K562 (cell line): ENCODE measurements around the gene FH. TPM values are rescaled to one million over a fixed set of nuclear protein-coding genes. Genes with fewer than 3 reads are reported as not detected.
A peak's percentile ranks its signal among the peaks of the same experiment; 100 is the strongest.

Experiments
- KAT7 ChIP-seq: sonication (generic); formaldehyde crosslinking; IDR thresholded peaks from 2 replicates; pipeline ENCODE4 v1.8.0; 2022; ENCODE audit warnings: missing genetic modification reagents, mild to moderate bottlenecking, borderline replicate concordance
- KDM5B ChIP-seq: fragments of 200-600 bp; sonication (generic); IDR thresholded peaks from 2 replicates; pipeline ENCODE4 v1.6.1; 2012; ENCODE audit warnings: low read depth, mild to moderate bottlenecking, moderate library complexity, low read length, control low read depth, inconsistent platforms; ENCODE audit not compliant: insufficient replicate concordance
- MGA ChIP-seq: fragments of 450-650 bp; IDR thresholded peaks from 2 replicates; pipeline ENCODE4 v1.6.1; 2016; ENCODE audit warnings: mild to moderate bottlenecking, moderate library complexity
- MNT ChIP-seq, 2 experiments: fragments of 450-650 bp; conservative IDR thresholded peaks; 2 replicates each; pipeline ENCODE4 v1.6.1; 2017; ENCODE audit warnings: mild to moderate bottlenecking in 2 of 2, moderate library complexity in 2 of 2
- RCOR1 ChIP-seq, 2 experiments: IDR thresholded peaks; 2 replicates each; pipeline ENCODE4 v1.6.1; 2012; ENCODE audit warnings: low read depth in 2 of 2, low read length in 2 of 2, borderline replicate concordance in 1 of 2, improper control_type of control experiment in 1 of 2
- SREBF2 ChIP-seq: sonication (generic); formaldehyde crosslinking; IDR thresholded peaks from 2 replicates; pipeline ENCODE4 v1.4.0; 2020; ENCODE audit warnings: mild to moderate bottlenecking, missing genetic modification reagents
- TEAD4 ChIP-seq, 2 experiments: sonication (generic) in 1 of 2; formaldehyde crosslinking in 1 of 2; IDR thresholded peaks; 2 replicates each; pipeline versions ENCODE4 v1.6.1 to v1.8.0; 2012 to 2022; ENCODE audit warnings: borderline replicate concordance in 1 of 2, inconsistent platforms in 1 of 2, low read length in 1 of 2, mild to moderate bottlenecking in 1 of 2, missing genetic modification reagents in 1 of 2
- polyA plus RNA-seq, 8 experiments: library from polyadenylated mRNA; depleted of rRNA in 4 of 8; stranded (reverse) in 5 of 8; unstranded in 3 of 8; fragments of >200 nt; fragmentation: Nextera tagmentation in 2 of 8; fragmentation: Illumina TruSeq in 1 of 8; extraction: Ambion mirVana in 2 of 8; extraction: Trizol in 1 of 8; gene quantifications; 2 replicates each; pipeline versions ENCODE4 v1.2.1 to v1.2.3, GENCODE V29; 2011 to 2014; ENCODE audit warnings: inconsistent platforms in 1 of 8, missing spikeins in 1 of 8
- total RNA-seq, 7 experiments: library from RNA; depleted of rRNA in 6 of 7; stranded (reverse); fragments of >200 nt in 6 of 7; fragmentation: Illumina TruSeq in 2 of 7; extraction: Trizol in 2 of 7; gene quantifications; 2 replicates each; pipeline versions ENCODE4 v1.2.1 to v1.2.3, GENCODE V29; 2011 to 2021; ENCODE audit warnings: low replicate concordance in 1 of 7
- TF ChIP-seq, protein P1 (sequence below), 2 experiments: IDR thresholded peaks; 2 replicates each; pipeline ENCODE4 v1.6.1; 2012; ENCODE audit warnings: improper control_type of control experiment in 2 of 2, low read depth in 2 of 2, low read length in 2 of 2, borderline replicate concordance in 1 of 2

Gene FH
- total and polyA plus RNA-seq, 9 of the 15 experiments (the other 6 are each of a cell fraction or from before 2014, with no cell fraction given), result 117 to 240 (median 211) TPM

GRCh38 chr1:241518476-241519307, 863 bp downstream of the FH start (continued):
- TF ChIP-seq MGA, result peak; percentile 13; the same call in 1 of the 2 replicates
- TF ChIP-seq KAT7 (CRISPR knock-in tag), result peak; percentile 29; the same call in 1 of the 2 replicates
- peak; percentile 5 for TF ChIP-seq TEAD4 (IDR thresholded peaks at IDR 0.05; ENCODE audit: low read length)
- no peak for TF ChIP-seq TEAD4 (CRISPR knock-in tag; IDR thresholded peaks at IDR 0.05; ENCODE audit: borderline replicate concordance)
- TF ChIP-seq KDM5B, result peak; percentile 33
- TF ChIP-seq RCOR1 (IDR thresholded peaks at IDR 0.05; ENCODE audit: borderline replicate concordance in 1 of 2, low read depth in 2 of 2, low read length in 2 of 2), result peak in 1 of 2 experiments; percentile 4; a peak in 1 of 4 replicates
- TF ChIP-seq, protein P1, sequence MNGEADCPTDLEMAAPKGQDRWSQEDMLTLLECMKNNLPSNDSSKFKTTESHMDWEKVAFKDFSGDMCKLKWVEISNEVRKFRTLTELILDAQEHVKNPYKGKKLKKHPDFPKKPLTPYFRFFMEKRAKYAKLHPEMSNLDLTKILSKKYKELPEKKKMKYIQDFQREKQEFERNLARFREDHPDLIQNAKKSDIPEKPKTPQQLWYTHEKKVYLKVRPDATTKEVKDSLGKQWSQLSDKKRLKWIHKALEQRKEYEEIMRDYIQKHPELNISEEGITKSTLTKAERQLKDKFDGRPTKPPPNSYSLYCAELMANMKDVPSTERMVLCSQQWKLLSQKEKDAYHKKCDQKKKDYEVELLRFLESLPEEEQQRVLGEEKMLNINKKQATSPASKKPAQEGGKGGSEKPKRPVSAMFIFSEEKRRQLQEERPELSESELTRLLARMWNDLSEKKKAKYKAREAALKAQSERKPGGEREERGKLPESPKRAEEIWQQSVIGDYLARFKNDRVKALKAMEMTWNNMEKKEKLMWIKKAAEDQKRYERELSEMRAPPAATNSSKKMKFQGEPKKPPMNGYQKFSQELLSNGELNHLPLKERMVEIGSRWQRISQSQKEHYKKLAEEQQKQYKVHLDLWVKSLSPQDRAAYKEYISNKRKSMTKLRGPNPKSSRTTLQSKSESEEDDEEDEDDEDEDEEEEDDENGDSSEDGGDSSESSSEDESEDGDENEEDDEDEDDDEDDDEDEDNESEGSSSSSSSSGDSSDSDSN (IDR thresholded peaks at IDR 0.05; ENCODE audit: borderline replicate concordance in 1 of 2, low read depth in 2 of 2, low read length in 2 of 2), result 0 out of 4 replicates have a peak, but pooled peaks of 1 of the 2 experiments have one; percentile 43
- 0 out of 2 replicates have a peak, but pooled peaks have one; percentile 31 for TF ChIP-seq SREBF2 (CRISPR knock-in tag)
- TF ChIP-seq MNT (conservative IDR thresholded peaks at IDR 0.05), result peak in 1 of 2 experiments; percentile 24; a peak in 1 of 4 replicates
